ENCODE data around the gene ANKRA2. TPM values are rescaled to one million over a fixed set of nuclear protein-coding genes. Genes with fewer than 3 reads are reported as not detected.

The ANKRA2 gene
- polyA plus RNA-seq, 1 of the 3 experiments (the other 2 are of a cell fraction) = 14.5 TPM

DNA sequence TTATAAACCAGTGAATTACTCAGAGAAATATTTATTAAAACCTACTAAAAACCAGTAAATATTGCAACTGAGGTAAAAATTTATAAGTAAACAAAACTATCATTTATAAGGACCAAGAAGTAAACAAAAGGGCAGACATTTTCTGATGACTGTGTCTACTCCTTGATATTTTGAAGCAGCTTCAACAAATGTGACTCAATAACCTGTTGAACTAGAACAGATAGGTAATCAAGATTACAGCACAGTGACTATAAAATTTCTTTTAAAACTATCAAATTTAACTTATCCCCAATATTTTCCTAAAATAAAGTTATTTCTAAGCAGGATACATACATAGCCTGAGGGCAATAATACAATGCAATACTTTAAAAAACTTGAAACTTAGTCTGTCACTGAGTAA, 12.8 kb downstream of the ANKRA2 start (continued):
- TF ChIP-seq NFIC (IDR thresholded peaks at IDR 0.05; ENCODE audit: borderline replicate concordance) = no peak
- TF ChIP-seq RFX5 (IDR thresholded peaks at IDR 0.05; ENCODE audit: low read length) = no peak
- no peak for TF ChIP-seq GATA2 (CRISPR knock-in tag; IDR thresholded peaks at IDR 0.05)
- no peak for TF ChIP-seq ELF1 (IDR thresholded peaks at IDR 0.05)
- TF ChIP-seq RAD21 (IDR thresholded peaks at IDR 0.05; ENCODE audit: low read length) = no peak

DNA sequence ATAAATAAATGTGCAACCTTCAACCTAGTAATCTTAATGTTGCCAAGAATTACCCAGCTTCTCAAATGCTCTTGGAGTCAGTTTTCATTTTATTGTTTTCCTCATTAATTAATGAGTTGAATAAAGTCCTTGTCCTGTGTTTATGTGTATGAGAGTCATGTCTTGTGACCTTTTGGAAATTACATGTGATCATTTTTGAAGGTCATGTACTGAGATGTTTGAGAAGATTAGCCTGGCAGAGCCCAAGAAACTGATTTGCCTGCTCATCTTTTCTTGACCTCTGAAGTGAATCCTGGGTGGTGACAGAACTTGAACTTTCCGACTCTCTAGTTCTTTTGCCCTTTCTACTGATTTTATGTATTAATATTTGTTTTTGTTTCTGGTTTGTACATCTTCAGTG, 15.4 kb downstream of the ANKRA2 start:
- Histone ChIP-seq H3F3A (replicated peaks; ENCODE audit: insufficient read depth) (no peaks in the 10 kb centered on the region), H3K27me3 (ENCODE audit: insufficient read depth) (no peaks in the 10 kb centered on the region), H3K9ac (no peak overlapping the region), H3K79me2 (ENCODE audit: insufficient read depth) (no peaks in the 10 kb centered on the region), H4K20me1 (ENCODE audit: insufficient read depth) (no peaks in the 10 kb centered on the region), H3K36me3 (replicated peaks in 1 of 2; ENCODE audit: control insufficient read depth in 1 of 2, insufficient read depth in 2 of 2, low read length in 1 of 2) (peaks cover 21 to 27% of the 10 kb centered on the region in 2 experiments), H3K4me3 (ENCODE audit: low read depth in 2 of 2, low read length in 1 of 2) (no peak overlapping the region), H3K4me2 (no peak overlapping the region), H3K4me1 (ENCODE audit: control insufficient read depth in 1 of 2, insufficient read depth in 2 of 2, low read depth in 1 of 2, low read length in 1 of 2) (no peaks in the 10 kb centered on the region), H3K27ac (ENCODE audit: low read depth in 2 of 2, low read length in 1 of 2) (no peak overlapping the region), H2AFZ (ENCODE audit: low read depth) (no peak overlapping the region), H3K9me3 (no peaks in the 10 kb centered on the region), H3K9me2 (no peaks in the 10 kb centered on the region)
- TF ChIP-seq RCOR1 (IDR thresholded peaks at IDR 0.05; ENCODE audit: low read length) = no peak
- TF ChIP-seq, protein P1, sequence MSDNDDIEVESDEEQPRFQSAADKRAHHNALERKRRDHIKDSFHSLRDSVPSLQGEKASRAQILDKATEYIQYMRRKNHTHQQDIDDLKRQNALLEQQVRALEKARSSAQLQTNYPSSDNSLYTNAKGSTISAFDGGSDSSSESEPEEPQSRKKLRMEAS (IDR thresholded peaks at IDR 0.05; ENCODE audit: low read depth) = no peak
- no peak for TF ChIP-seq JUND (IDR thresholded peaks at IDR 0.05)
- no peak for DNase-seq
- ChIA-PET CTCF (interaction anchor here (1.1 kb wide), 1 partner anchor 13 kb away, joined by 3 read pairs; no protein-coding TSS in a partner anchor), POLR2A (no interaction called here)
- 84% methylated on average over 1 of the region's 1 CpG for WGBS (ENCODE audit: low lambda C conversion rate)

DNA sequence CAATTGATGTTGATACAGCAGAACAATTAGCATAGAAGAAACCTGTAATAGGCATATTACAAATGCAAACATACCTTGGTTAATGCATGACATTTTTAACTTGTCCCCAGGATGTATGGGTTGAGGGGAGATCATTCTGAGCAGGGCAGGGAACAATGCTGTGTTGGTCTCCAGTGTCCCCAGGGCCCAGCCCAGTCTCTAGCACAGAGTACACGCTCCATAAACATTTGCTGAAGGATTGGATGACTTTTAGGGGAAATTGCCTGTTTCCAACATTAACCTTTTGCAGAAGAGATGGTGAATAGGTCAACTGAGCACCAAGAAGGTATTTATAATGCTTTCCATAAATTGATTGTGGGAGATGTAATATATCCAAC, 20.0 kb downstream of the ANKRA2 start:
- no peaks in the 10 kb centered on the region for H3K4me1 ChIP-seq (ENCODE audit: control insufficient read depth in 1 of 2, insufficient read depth in 2 of 2, low read depth in 1 of 2, low read length in 1 of 2)
- no peaks in the 10 kb centered on the region for H3K79me2 ChIP-seq (ENCODE audit: insufficient read depth)
- ChIA-PET POLR2A (no interaction called here), CTCF (interaction anchor here (2.8 kb wide), 1 partner anchor 8 kb away, joined by 13 read pairs; no protein-coding TSS in a partner anchor)
- H3K36me3 ChIP-seq (replicated peaks in 1 of 2; ENCODE audit: control insufficient read depth in 1 of 2, insufficient read depth in 2 of 2, low read length in 1 of 2) = no peaks in the 10 kb centered on the region
- H3K4me2 ChIP-seq = no peak overlapping the region
- no peak overlapping the region for H3K9ac ChIP-seq
- no peaks in the 10 kb centered on the region for H3K27me3 ChIP-seq (ENCODE audit: insufficient read depth)
- H3K9me3 ChIP-seq = no peaks in the 10 kb centered on the region
- H3K4me3 ChIP-seq (ENCODE audit: low read depth in 2 of 2, low read length in 1 of 2) = no peak overlapping the region
- no peak overlapping the region for H3K27ac ChIP-seq (ENCODE audit: low read depth in 2 of 2, low read length in 1 of 2)
- H3K9me2 ChIP-seq = no peaks in the 10 kb centered on the region
- H3F3A ChIP-seq (replicated peaks; ENCODE audit: insufficient read depth) = no peaks in the 10 kb centered on the region
- no peak overlapping the region for H2AFZ ChIP-seq (ENCODE audit: low read depth)
- H4K20me1 ChIP-seq (ENCODE audit: insufficient read depth) = no peaks in the 10 kb centered on the region
- WGBS (ENCODE audit: low lambda C conversion rate) = 50% methylated on average over 1 of the region's 1 CpG
- DNase-seq = no peak
- no peak for TF ChIP-seq MEF2A (IDR thresholded peaks at IDR 0.05; ENCODE audit: borderline replicate concordance, low read depth)
- no peak for TF ChIP-seq GATA2 (CRISPR knock-in tag; IDR thresholded peaks at IDR 0.05)
- TF ChIP-seq FOXM1 (IDR thresholded peaks at IDR 0.05; ENCODE audit: low read depth) = no peak
- TF ChIP-seq TCF12 (IDR thresholded peaks at IDR 0.05) = no peak
- no peak for TF ChIP-seq MXI1 (IDR thresholded peaks at IDR 0.05; ENCODE audit: low read depth, low read length)
- no peak for TF ChIP-seq EZH2phosphoT487 (IDR thresholded peaks at IDR 0.05; ENCODE audit: borderline replicate concordance, low read depth)
- no peak for TF ChIP-seq FOSL2 (IDR thresholded peaks at IDR 0.05; ENCODE audit: borderline replicate concordance, low read depth)
- no peak for TF ChIP-seq NRF1 (IDR thresholded peaks at IDR 0.05; ENCODE audit: low read depth, low read length)
- TF ChIP-seq CHD2 (IDR thresholded peaks at IDR 0.05; ENCODE audit: low read length, partially characterized antibody) = no peak
- TF ChIP-seq, protein P2, sequence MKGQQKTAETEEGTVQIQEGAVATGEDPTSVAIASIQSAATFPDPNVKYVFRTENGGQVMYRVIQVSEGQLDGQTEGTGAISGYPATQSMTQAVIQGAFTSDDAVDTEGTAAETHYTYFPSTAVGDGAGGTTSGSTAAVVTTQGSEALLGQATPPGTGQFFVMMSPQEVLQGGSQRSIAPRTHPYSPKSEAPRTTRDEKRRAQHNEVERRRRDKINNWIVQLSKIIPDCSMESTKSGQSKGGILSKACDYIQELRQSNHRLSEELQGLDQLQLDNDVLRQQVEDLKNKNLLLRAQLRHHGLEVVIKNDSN (IDR thresholded peaks at IDR 0.05; ENCODE audit: borderline replicate concordance, low read depth) = no peak
- TF ChIP-seq, protein P3, sequence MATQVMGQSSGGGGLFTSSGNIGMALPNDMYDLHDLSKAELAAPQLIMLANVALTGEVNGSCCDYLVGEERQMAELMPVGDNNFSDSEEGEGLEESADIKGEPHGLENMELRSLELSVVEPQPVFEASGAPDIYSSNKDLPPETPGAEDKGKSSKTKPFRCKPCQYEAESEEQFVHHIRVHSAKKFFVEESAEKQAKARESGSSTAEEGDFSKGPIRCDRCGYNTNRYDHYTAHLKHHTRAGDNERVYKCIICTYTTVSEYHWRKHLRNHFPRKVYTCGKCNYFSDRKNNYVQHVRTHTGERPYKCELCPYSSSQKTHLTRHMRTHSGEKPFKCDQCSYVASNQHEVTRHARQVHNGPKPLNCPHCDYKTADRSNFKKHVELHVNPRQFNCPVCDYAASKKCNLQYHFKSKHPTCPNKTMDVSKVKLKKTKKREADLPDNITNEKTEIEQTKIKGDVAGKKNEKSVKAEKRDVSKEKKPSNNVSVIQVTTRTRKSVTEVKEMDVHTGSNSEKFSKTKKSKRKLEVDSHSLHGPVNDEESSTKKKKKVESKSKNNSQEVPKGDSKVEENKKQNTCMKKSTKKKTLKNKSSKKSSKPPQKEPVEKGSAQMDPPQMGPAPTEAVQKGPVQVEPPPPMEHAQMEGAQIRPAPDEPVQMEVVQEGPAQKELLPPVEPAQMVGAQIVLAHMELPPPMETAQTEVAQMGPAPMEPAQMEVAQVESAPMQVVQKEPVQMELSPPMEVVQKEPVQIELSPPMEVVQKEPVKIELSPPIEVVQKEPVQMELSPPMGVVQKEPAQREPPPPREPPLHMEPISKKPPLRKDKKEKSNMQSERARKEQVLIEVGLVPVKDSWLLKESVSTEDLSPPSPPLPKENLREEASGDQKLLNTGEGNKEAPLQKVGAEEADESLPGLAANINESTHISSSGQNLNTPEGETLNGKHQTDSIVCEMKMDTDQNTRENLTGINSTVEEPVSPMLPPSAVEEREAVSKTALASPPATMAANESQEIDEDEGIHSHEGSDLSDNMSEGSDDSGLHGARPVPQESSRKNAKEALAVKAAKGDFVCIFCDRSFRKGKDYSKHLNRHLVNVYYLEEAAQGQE (IDR thresholded peaks at IDR 0.05; ENCODE audit: low read depth, low read length) = no peak
- no peak for TF ChIP-seq TAF1 (IDR thresholded peaks at IDR 0.05; ENCODE audit: borderline replicate concordance, low read depth, low read length)
- no peak for TF ChIP-seq RFX5 (IDR thresholded peaks at IDR 0.05; ENCODE audit: low read length)
- TF ChIP-seq, protein P4, sequence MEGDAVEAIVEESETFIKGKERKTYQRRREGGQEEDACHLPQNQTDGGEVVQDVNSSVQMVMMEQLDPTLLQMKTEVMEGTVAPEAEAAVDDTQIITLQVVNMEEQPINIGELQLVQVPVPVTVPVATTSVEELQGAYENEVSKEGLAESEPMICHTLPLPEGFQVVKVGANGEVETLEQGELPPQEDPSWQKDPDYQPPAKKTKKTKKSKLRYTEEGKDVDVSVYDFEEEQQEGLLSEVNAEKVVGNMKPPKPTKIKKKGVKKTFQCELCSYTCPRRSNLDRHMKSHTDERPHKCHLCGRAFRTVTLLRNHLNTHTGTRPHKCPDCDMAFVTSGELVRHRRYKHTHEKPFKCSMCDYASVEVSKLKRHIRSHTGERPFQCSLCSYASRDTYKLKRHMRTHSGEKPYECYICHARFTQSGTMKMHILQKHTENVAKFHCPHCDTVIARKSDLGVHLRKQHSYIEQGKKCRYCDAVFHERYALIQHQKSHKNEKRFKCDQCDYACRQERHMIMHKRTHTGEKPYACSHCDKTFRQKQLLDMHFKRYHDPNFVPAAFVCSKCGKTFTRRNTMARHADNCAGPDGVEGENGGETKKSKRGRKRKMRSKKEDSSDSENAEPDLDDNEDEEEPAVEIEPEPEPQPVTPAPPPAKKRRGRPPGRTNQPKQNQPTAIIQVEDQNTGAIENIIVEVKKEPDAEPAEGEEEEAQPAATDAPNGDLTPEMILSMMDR (IDR thresholded peaks at IDR 0.05) = no peak
- TF ChIP-seq, protein P1 (IDR thresholded peaks at IDR 0.05; ENCODE audit: low read depth) = no peak
- no peak for TF ChIP-seq POLR2AphosphoS5 (IDR thresholded peaks at IDR 0.05; ENCODE audit: low read depth, low read length)
- TF ChIP-seq NFIC (IDR thresholded peaks at IDR 0.05; ENCODE audit: borderline replicate concordance) = no peak
- TF ChIP-seq JUND (IDR thresholded peaks at IDR 0.05) = no peak
- TF ChIP-seq RXRA (IDR thresholded peaks at IDR 0.05; ENCODE audit: borderline replicate concordance, low read depth) = no peak

Measured in SK-N-SH (cell line).